HG03175 (cell line): ENCODE measurements around the gene ZNF750.

Experiments
- ATAC-seq: cut with Tn5 transposase; IDR thresholded peaks from one replicate; pipeline ENCODE4 v1.9.1; 2021; ENCODE audit warnings: mild to moderate bottlenecking, moderate library complexity; ENCODE audit not compliant: unreplicated experiment

Gene ZNF750

GRCh38 chr17:82839617-82840292 lies at the start of gene ZNF750:
Gene ZNF750 (minus strand): TSS chr17:82840022. CDS start chr17:82832454, 7,568 bp downstream.
- ATAC-seq = no peak

- no peak for ATAC-seq
These were observed 49.0 kb upstream of the ZNF750 start for GRCh38 chr17:82888583-82889495.

GRCh38 chr17:82887255-82888164 lies 47.7 kb upstream of the ZNF750 start:
- ATAC-seq = no peak

GRCh38 chr17:82884970-82885353 lies 45.1 kb upstream of the ZNF750 start:
- ATAC-seq = no peak

- ATAC-seq = no peak
These were observed 44.6 kb upstream of the ZNF750 start for GRCh38 chr17:82884341-82884969.

- ATAC-seq = no peak
These were observed 43.7 kb upstream of the ZNF750 start for GRCh38 chr17:82883419-82884031.

- no peak for ATAC-seq
These were observed 43.0 kb upstream of the ZNF750 start for GRCh38 chr17:82882715-82883418.

GRCh38 chr17:82881900-82882714 lies 42.3 kb upstream of the ZNF750 start:
- no peak for ATAC-seq

- no peak for ATAC-seq
These were observed 41.6 kb upstream of the ZNF750 start for GRCh38 chr17:82881324-82881823.

GRCh38 chr17:82880620-82881323 lies 41.0 kb upstream of the ZNF750 start:
- ATAC-seq = no peak

GRCh38 chr17:82879241-82879640 lies 39.4 kb upstream of the ZNF750 start:
- ATAC-seq = no peak

GRCh38 chr17:82878527-82878926 lies 38.7 kb upstream of the ZNF750 start:
- no peak for ATAC-seq

- no peak for ATAC-seq
These were observed 37.0 kb upstream of the ZNF750 start for GRCh38 chr17:82876602-82877379.

- ATAC-seq = no peak
These were observed 36.3 kb upstream of the ZNF750 start for GRCh38 chr17:82876149-82876548.

GRCh38 chr17:82875407-82875856 lies 35.6 kb upstream of the ZNF750 start:
- no peak for ATAC-seq

- ATAC-seq = no peak
These were observed 34.4 kb upstream of the ZNF750 start for GRCh38 chr17:82874011-82874835.
